ENCODE data around the gene C15orf61.

C15orf61 gene

GRCh38 chr15:67521029-67521782, at the start of gene C15orf61:
TSS of gene C15orf61 (plus strand) at chr15:67521131. CDS start at chr15:67521249, 118 bp downstream.
- peak; percentile 89 for DNase-seq (ENCODE audit: low spot score)

- DNase-seq (ENCODE audit: low spot score) = no peak
Observed at GRCh38 chr15:67472957-67473356, 48.0 kb upstream of the C15orf61 start.

GRCh38 chr15:67474405-67475110, 46.4 kb upstream of the C15orf61 start:
- DNase-seq (ENCODE audit: low spot score) = no peak

- no peak for DNase-seq (ENCODE audit: low spot score)
Observed at GRCh38 chr15:67479781-67480505, 41.0 kb upstream of the C15orf61 start.

GRCh38 chr15:67480741-67481140, 40.2 kb upstream of the C15orf61 start:
- DNase-seq (ENCODE audit: low spot score) = no peak

- no peak for DNase-seq (ENCODE audit: low spot score)
Observed at GRCh38 chr15:67481680-67482079, 39.3 kb upstream of the C15orf61 start.

GRCh38 chr15:67495585-67495984, 25.3 kb upstream of the C15orf61 start:
- no peak for DNase-seq (ENCODE audit: low spot score)

GRCh38 chr15:67501177-67501835, 19.6 kb upstream of the C15orf61 start:
- DNase-seq (ENCODE audit: low spot score) = peak; percentile 9

GRCh38 chr15:67501836-67502461, 19.0 kb upstream of the C15orf61 start:
- DNase-seq (ENCODE audit: low spot score) = no peak

- DNase-seq (ENCODE audit: low spot score) = no peak
Observed at GRCh38 chr15:67504056-67504455, 16.9 kb upstream of the C15orf61 start.

- no peak for DNase-seq (ENCODE audit: low spot score)
Observed at GRCh38 chr15:67504796-67505195, 16.1 kb upstream of the C15orf61 start.

- DNase-seq (ENCODE audit: low spot score) = no peak
Observed at GRCh38 chr15:67505675-67506572, 15.0 kb upstream of the C15orf61 start.

- no peak for DNase-seq (ENCODE audit: low spot score)
Observed at GRCh38 chr15:67506775-67507747, 13.9 kb upstream of the C15orf61 start.

GRCh38 chr15:67508407-67508806, 12.5 kb upstream of the C15orf61 start:
- no peak for DNase-seq (ENCODE audit: low spot score)

GRCh38 chr15:67509918-67510317, 11.0 kb upstream of the C15orf61 start:
- no peak for DNase-seq (ENCODE audit: low spot score)

- no peak for DNase-seq (ENCODE audit: low spot score)
Observed at GRCh38 chr15:67510597-67511190, 10.2 kb upstream of the C15orf61 start.

- no peak for DNase-seq (ENCODE audit: low spot score)
Observed at GRCh38 chr15:67511606-67512005, 9.3 kb upstream of the C15orf61 start.

- no peak for DNase-seq (ENCODE audit: low spot score)
Observed at GRCh38 chr15:67512140-67512539, 8.8 kb upstream of the C15orf61 start.
